ENCODE measurements around the gene TOM1L2.

GRCh38 chr17:17808706-17809432 lies 163.3 kb downstream of the TOM1L2 start:
- TF ChIP-seq EZH2 (IDR thresholded peaks at IDR 0.05; ENCODE audit: insufficient read depth, poor library complexity, severe bottlenecking) (no peak), EZH2phosphoT487 (IDR thresholded peaks at IDR 0.05; ENCODE audit: insufficient read depth, low read depth) (no peak)
